ENCODE measurements around the gene SHISA6.

SHISA6 gene

DNA sequence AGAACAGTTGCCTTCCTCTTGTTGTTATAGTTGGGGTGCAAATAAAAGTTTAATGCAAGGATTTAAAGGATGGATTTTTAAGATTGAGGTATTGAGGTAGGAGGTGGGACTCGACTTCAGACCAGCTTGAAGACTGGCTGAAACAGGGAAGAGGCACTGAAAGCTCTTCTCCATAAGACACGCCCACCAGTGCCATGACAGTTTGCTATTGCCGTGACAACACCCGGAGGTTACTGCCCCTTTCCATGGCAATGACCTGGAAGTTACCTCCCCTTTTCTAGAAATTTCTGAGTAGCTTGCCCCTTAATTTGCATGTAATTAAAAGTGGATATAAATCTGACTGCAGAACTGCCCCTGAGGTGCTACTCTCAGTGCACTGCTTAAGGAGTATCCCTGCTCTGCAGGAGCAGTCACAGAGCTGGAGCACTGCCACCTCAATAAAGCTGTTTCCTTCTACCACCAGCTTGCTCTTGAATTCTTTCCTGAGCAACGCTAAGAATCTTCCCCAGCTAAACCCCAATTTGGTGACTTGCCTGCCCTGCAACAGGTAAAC lies 122.6 kb downstream of the SHISA6 start:
- H3K4me1 ChIP-seq (ENCODE audit: insufficient read depth, low read length, severe bottlenecking), result no peaks in the 10 kb centered on the region
- no peaks in the 10 kb centered on the region for H3K36me3 ChIP-seq (ENCODE audit: insufficient read depth, low read length)
- no peak overlapping the region for H3K4me3 ChIP-seq (ENCODE audit: low read depth, low read length, poor library complexity, severe bottlenecking)

DNA sequence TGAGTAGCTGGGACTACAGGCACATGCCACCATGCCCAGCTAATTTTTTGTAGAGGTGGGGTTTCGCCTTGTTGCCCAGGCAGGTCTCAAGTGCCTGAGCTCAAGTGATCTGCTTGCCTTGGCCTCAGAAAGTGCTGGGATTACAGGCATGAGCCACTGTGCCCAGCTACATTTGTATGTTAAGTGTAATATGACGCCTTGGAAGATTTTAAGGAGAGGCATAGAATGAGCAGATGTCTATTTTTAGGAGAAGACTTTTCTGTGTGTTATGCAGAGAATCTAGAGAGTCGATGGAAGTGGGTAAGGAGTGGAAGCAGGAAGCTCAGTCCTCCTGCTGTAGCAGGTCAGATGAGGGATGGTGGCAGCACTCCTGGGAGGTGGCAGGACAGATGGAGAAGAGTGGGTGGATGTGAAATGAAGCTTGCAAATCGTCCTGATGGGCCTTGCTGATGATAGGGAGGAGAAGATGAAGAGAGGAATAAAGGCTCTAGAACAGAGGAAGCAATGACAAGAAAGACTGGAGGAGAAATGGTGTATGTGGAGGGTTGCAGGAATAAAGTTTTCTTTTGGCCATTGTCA lies 125.3 kb downstream of the SHISA6 start:
- no peaks in the 10 kb centered on the region for H3F3A ChIP-seq (ENCODE audit: insufficient read depth, low read length)
- H3K27me3 ChIP-seq (ENCODE audit: insufficient read depth, low read length), result no peaks in the 10 kb centered on the region
- H3K9me2 ChIP-seq (ENCODE audit: low read depth, low read length), result no peaks in the 10 kb centered on the region
- H3K4me2 ChIP-seq (ENCODE audit: low read length), result no peak overlapping the region
- no peaks in the 10 kb centered on the region for H3K9me3 ChIP-seq (ENCODE audit: low read length)
- H3K27ac ChIP-seq (ENCODE audit: low read depth, low read length, poor library complexity, severe bottlenecking), result no peak overlapping the region
- no peaks in the 10 kb centered on the region for H3K79me2 ChIP-seq (ENCODE audit: insufficient read depth, low read length)
- H2AFZ ChIP-seq (ENCODE audit: low read length), result no peak overlapping the region
- no peaks in the 10 kb centered on the region for H3K36me3 ChIP-seq (ENCODE audit: insufficient read depth, low read length)
- H3K9ac ChIP-seq (ENCODE audit: low read length), result no peak overlapping the region
- no peak for TF ChIP-seq CTCF (IDR thresholded peaks at IDR 0.05; ENCODE audit: low read length)
- no peak for TF ChIP-seq EZH2 (IDR thresholded peaks at IDR 0.05; ENCODE audit: borderline replicate concordance, low read length)
- H3K4me1 ChIP-seq (ENCODE audit: insufficient read depth, low read length, severe bottlenecking), result no peaks in the 10 kb centered on the region
- no peak overlapping the region for H3K4me3 ChIP-seq (ENCODE audit: low read depth, low read length, poor library complexity, severe bottlenecking)
- H4K20me1 ChIP-seq (ENCODE audit: insufficient read depth, low read length), result no peaks in the 10 kb centered on the region

More for the DNA sequence above, 122.6 kb downstream of the SHISA6 start:
- Histone ChIP-seq H4K20me1 (ENCODE audit: insufficient read depth, low read length) (no peaks in the 10 kb centered on the region), H3K9me2 (ENCODE audit: low read depth, low read length) (no peaks in the 10 kb centered on the region), H2AFZ (ENCODE audit: low read length) (no peak overlapping the region), H3K27ac (ENCODE audit: low read depth, low read length, poor library complexity, severe bottlenecking) (no peak overlapping the region), H3K27me3 (ENCODE audit: insufficient read depth, low read length) (no peaks in the 10 kb centered on the region), H3F3A (ENCODE audit: insufficient read depth, low read length) (no peaks in the 10 kb centered on the region), H3K79me2 (ENCODE audit: insufficient read depth, low read length) (no peaks in the 10 kb centered on the region), H3K9me3 (ENCODE audit: low read length) (no peaks in the 10 kb centered on the region), H3K9ac (ENCODE audit: low read length) (no peak overlapping the region), H3K4me2 (ENCODE audit: low read length) (no peak overlapping the region)
- TF ChIP-seq CTCF (IDR thresholded peaks at IDR 0.05; ENCODE audit: low read length) (no peak), EZH2 (IDR thresholded peaks at IDR 0.05; ENCODE audit: borderline replicate concordance, low read length) (no peak)

- Histone ChIP-seq H3K79me2 (ENCODE audit: insufficient read depth, low read length) (no peaks in the 10 kb centered on the region), H3K27me3 (ENCODE audit: insufficient read depth, low read length) (no peaks in the 10 kb centered on the region), H3K36me3 (ENCODE audit: insufficient read depth, low read length) (no peaks in the 10 kb centered on the region), H4K20me1 (ENCODE audit: insufficient read depth, low read length) (no peaks in the 10 kb centered on the region), H2AFZ (ENCODE audit: low read length) (no peak overlapping the region), H3K4me2 (ENCODE audit: low read length) (no peak overlapping the region), H3K9me3 (ENCODE audit: low read length) (no peaks in the 10 kb centered on the region), H3F3A (ENCODE audit: insufficient read depth, low read length) (no peaks in the 10 kb centered on the region), H3K27ac (ENCODE audit: low read depth, low read length, poor library complexity, severe bottlenecking) (no peak overlapping the region), H3K9ac (ENCODE audit: low read length) (no peak overlapping the region), H3K4me1 (ENCODE audit: insufficient read depth, low read length, severe bottlenecking) (no peaks in the 10 kb centered on the region), H3K9me2 (ENCODE audit: low read depth, low read length) (no peaks in the 10 kb centered on the region), H3K4me3 (ENCODE audit: low read depth, low read length, poor library complexity, severe bottlenecking) (no peak overlapping the region)
- no peak for TF ChIP-seq EZH2 (IDR thresholded peaks at IDR 0.05; ENCODE audit: borderline replicate concordance, low read length)
- TF ChIP-seq CTCF (IDR thresholded peaks at IDR 0.05; ENCODE audit: low read length), result no peak
Measured at GRCh38 chr17:11369575-11369974, 128.6 kb downstream of the SHISA6 start.
